HCT116 (cell line): ENCODE results near the gene WDR62. TPM values are rescaled to one million over a fixed set of nuclear protein-coding genes. Genes with fewer than 3 reads are reported as not detected.

Experiments
- ATAC-seq: fragments of 200-7000 bp; cut with Tn5 transposase; 2 replicates; pipeline ENCODE4 v1.9.1; 2020; ENCODE audit warnings: mild to moderate bottlenecking, moderate library complexity
- BruUV-seq: library from RNA; stranded (reverse); fragments of 400-500 nt; replicated peaks from 2 replicates; lab custom pipeline; 2021; lab: Mats Ljungman, UMichigan
- CTCF ChIA-PET: fragments of 300-600 bp; sonication (Branson Sonifier 250); formaldehyde crosslinking; loops from one replicate; lab custom pipeline; 2021; ENCODE audit warnings: antibody characterized with exemption; lab: Charles Lee
- POLR2A ChIA-PET: fragments of 300-600, 350-600 bp; sonication (Branson Sonifier 250); formaldehyde crosslinking; loops from one replicate; lab custom pipeline; 2021; ENCODE audit warnings: antibody characterized with exemption; lab: Charles Lee
- RAD21 ChIA-PET, 2 experiments: fragments of 300-600 bp; sonication (Branson Sonifier 250); formaldehyde crosslinking; loops; one replicate each; lab custom pipeline; 2023; ENCODE audit warnings: low total read pairs in 2 of 2; ENCODE audit not compliant: uncharacterized antibody in 2 of 2, unreplicated experiment in 2 of 2, low non-redundant PET in 1 of 2; lab: Charles Lee
- DNase-seq: peaks from one replicate; pipeline ENCODE4 v3.0.0-alpha.2; 2010; ENCODE audit warnings: low read depth, low spot score
- H2AFZ ChIP-seq: fragments of 200-600 bp; shearing (Covaris generic), sonication (generic); 2 replicates; pipeline ENCODE4 v1.6.1; 2017; ENCODE audit warnings: low read depth, mixed run types, mixed read lengths, antibody characterized with exemption, low read length; ENCODE audit not compliant: poor library complexity, severe bottlenecking
- H3K27ac ChIP-seq: 2 replicates; pipeline ENCODE4 v1.5.1; 2012; ENCODE audit warnings: low read depth, low read length
- H3K27me3 ChIP-seq: fragments of 200-600 bp; sonication (generic); 2 replicates; pipeline ENCODE4 v1.6.1; 2016; ENCODE audit warnings: mixed run types, low read length, mixed read lengths; ENCODE audit not compliant: insufficient read depth
- H3K36me3 ChIP-seq, 2 experiments: fragments of 200-500 bp in 1 of 2; fragments of 200-600 bp in 1 of 2; sonication (Bioruptor generic) in 1 of 2; sonication (generic) in 1 of 2; 2 replicates each; pipeline versions ENCODE4 v1.5.1 to v1.6.1; 2014 to 2016; ENCODE audit warnings: low read length in 2 of 2, inconsistent platforms in 1 of 2, mixed read lengths in 1 of 2, mixed run types in 1 of 2; ENCODE audit not compliant: insufficient read depth in 2 of 2, control insufficient read depth in 1 of 2
- H3K4me1 ChIP-seq, 2 experiments: fragments of 200-600 bp in 1 of 2; sonication (generic) in 1 of 2; 2 replicates each; pipeline versions ENCODE4 v1.5.1 to v1.6.1; 2012 to 2017; ENCODE audit warnings: low read length in 2 of 2, inconsistent platforms in 1 of 2, mild to moderate bottlenecking in 1 of 2, mixed read lengths in 1 of 2, mixed run types in 1 of 2, moderate library complexity in 1 of 2; ENCODE audit not compliant: insufficient read depth in 2 of 2, control insufficient read depth in 1 of 2
- H3K4me2 ChIP-seq: fragments of 200-600 bp; sonication (generic); 2 replicates; pipeline ENCODE4 v1.6.1; 2017; ENCODE audit warnings: mixed run types, low read length, mixed read lengths
- H3K4me3 ChIP-seq, 2 experiments: fragments of 200-600 bp in 1 of 2; sonication (generic) in 1 of 2; replicated peaks in 1 of 2; 2 replicates each; pipeline ENCODE4 v1.5.1; 2011 to 2016; ENCODE audit warnings: low read length in 2 of 2, control low read depth in 1 of 2, low read depth in 1 of 2, mild to moderate bottlenecking in 1 of 2, mixed read lengths in 1 of 2, mixed run types in 1 of 2
- H3K79me2 ChIP-seq: fragments of 200-600 bp; sonication (generic); 2 replicates; pipeline ENCODE4 v1.6.1; 2017; ENCODE audit warnings: mild to moderate bottlenecking, mixed run types, low read length, moderate library complexity, mixed read lengths; ENCODE audit not compliant: insufficient read depth
- H3K9ac ChIP-seq: fragments of 200-600 bp; sonication (generic); 2 replicates; pipeline ENCODE4 v1.6.1; 2016; ENCODE audit warnings: low read length, mixed read lengths
- H3K9me2 ChIP-seq: fragments of 200-600 bp; sonication (generic), shearing (Covaris generic); 2 replicates; pipeline ENCODE4 v1.6.1; 2017; ENCODE audit warnings: mixed run types, mild to moderate bottlenecking, moderate library complexity; ENCODE audit not compliant: insufficient read depth
- H3K9me3 ChIP-seq, 2 experiments: fragments of 200-500 bp in 1 of 2; fragments of 200-600 bp in 1 of 2; sonication (Bioruptor generic) in 1 of 2; sonication (generic) in 1 of 2; 2 replicates each; pipeline ENCODE4 v1.6.1; 2014 to 2017; ENCODE audit warnings: low read length in 2 of 2, mixed read lengths in 2 of 2, inconsistent platforms in 1 of 2, low read depth in 1 of 2, mild to moderate bottlenecking in 1 of 2, mixed run types in 1 of 2, moderate library complexity in 1 of 2; ENCODE audit not compliant: control insufficient read depth in 1 of 2, insufficient read depth in 1 of 2
- H4K20me1 ChIP-seq: fragments of 200-600 bp; sonication (generic), shearing (Covaris generic); 2 replicates; pipeline ENCODE4 v1.6.1; 2017; ENCODE audit warnings: mixed run types, mild to moderate bottlenecking, moderate library complexity; ENCODE audit not compliant: insufficient read depth
- CBX3 ChIP-seq: IDR thresholded peaks from 2 replicates; pipeline ENCODE4 v1.6.1; 2012; ENCODE audit warnings: low read depth
- CTCF ChIP-seq, 3 experiments: fragments of 200-600 bp in 1 of 3; sonication (generic) in 1 of 3; IDR thresholded peaks in 2 of 3; conservative IDR thresholded peaks in 1 of 3; 2 replicates each; pipeline ENCODE4 v1.5.1; 2012 to 2017; ENCODE audit warnings: low read depth in 2 of 3, low read length in 2 of 3, antibody characterized with exemption in 1 of 3, borderline replicate concordance in 1 of 3, control low read depth in 1 of 3, mild to moderate bottlenecking in 1 of 3, mixed read lengths in 1 of 3, mixed run types in 1 of 3, moderate library complexity in 1 of 3; ENCODE audit not compliant: insufficient read depth in 1 of 3
- EGR1 ChIP-seq: IDR thresholded peaks from 2 replicates; pipeline ENCODE4 v1.6.1; 2012; ENCODE audit warnings: low read depth
- EZH2phosphoT487 ChIP-seq: fragments of 200-600 bp; IDR thresholded peaks from 2 replicates; pipeline ENCODE4 v1.6.1; 2018; ENCODE audit warnings: antibody characterized with exemption, borderline replicate concordance
- FOSL1 ChIP-seq: IDR thresholded peaks from 2 replicates; pipeline ENCODE4 v1.6.1; 2012; ENCODE audit warnings: low read depth
- JUND ChIP-seq: IDR thresholded peaks from 2 replicates; pipeline ENCODE4 v1.6.1; 2012
- MAX ChIP-seq: IDR thresholded peaks from 2 replicates; pipeline ENCODE4 v1.6.1; 2012
- RAD21 ChIP-seq: IDR thresholded peaks from 2 replicates; pipeline ENCODE4 v1.6.1; 2012; ENCODE audit warnings: low read depth, mild to moderate bottlenecking
- REST ChIP-seq: IDR thresholded peaks from 2 replicates; pipeline ENCODE4 v1.6.1; 2012; ENCODE audit warnings: low read depth
- SIN3A ChIP-seq: IDR thresholded peaks from 2 replicates; pipeline ENCODE4 v1.6.1; 2012; ENCODE audit warnings: low read depth
- SRF ChIP-seq: IDR thresholded peaks from 2 replicates; pipeline ENCODE4 v1.6.1; 2012; ENCODE audit warnings: low read depth
- TCF7L2 ChIP-seq: IDR thresholded peaks from 2 replicates; pipeline ENCODE4 v1.7.0; 2011; ENCODE audit warnings: borderline replicate concordance, inconsistent platforms; ENCODE audit not compliant: insufficient read depth, insufficient read length; ENCODE audit errors: extremely low read depth
- YY1 ChIP-seq: IDR thresholded peaks from 2 replicates; pipeline ENCODE4 v1.6.1; 2011; ENCODE audit warnings: low read length, low read depth, moderate library complexity, mild to moderate bottlenecking; ENCODE audit not compliant: insufficient replicate concordance; ENCODE audit errors: extremely low read depth
- ZNF274 ChIP-seq: fragments of 200-500 bp; sonication (Bioruptor generic); IDR thresholded peaks from 2 replicates; pipeline ENCODE4 v1.6.1; 2014; ENCODE audit warnings: mild to moderate bottlenecking, low read depth, low read length, inconsistent platforms
- intact Hi-C: fragments of 100-400 bp; cut with micrococcal nuclease; formaldehyde crosslinking; loops from 2 replicates; pipeline ENCODE4 v1.10.0; 2022
- total RNA-seq: library from RNA; stranded (reverse); gene quantifications from one replicate; pipeline ENCODE4 v1.2.1, GENCODE V29; 2021; ENCODE audit not compliant: unreplicated experiment

WDR62 gene
- total RNA-seq, 1 experiment from 2014 or later = 17.0 TPM

- TF ChIP-seq YY1 (no peak), ZNF274 (no peak), SIN3A (no peak), CBX3 (no peak), FOSL1 (no peak)
- Histone ChIP-seq H2AFZ (no peak within 1 kb of the TSS), H3K4me1 (peaks cover 0 to 14% of the 10 kb centered on the region in 2 experiments; a peak in 1 of 4 replicates), H3K9ac (no peak within 1 kb of the TSS), H3K27ac (no peak within 1 kb of the TSS), H3K4me2 (no peak within 1 kb of the TSS), H4K20me1 (no peaks in the 10 kb centered on the region), H3K36me3 (peaks cover 6 to 9% of the 10 kb centered on the region in 2 experiments; a peak in 3 of 4 replicates), H3K27me3 (no peaks in the 10 kb centered on the region), H3K79me2 (peaks cover 19% of the 10 kb centered on the region), H3K4me3 (no peak within 1 kb of the TSS), H3K9me2 (no peaks in the 10 kb centered on the region), H3K9me3 (no peaks in the 10 kb centered on the region)
- CTCF ChIA-PET = no interaction called here
- RAD21 ChIA-PET = no interaction called here
- intact Hi-C loops = loop anchor here (10.0 kb wide), 1 partner anchor 106 kb away; the partner anchor contains the start of gene SYNE4
- ATAC-seq (no peak), DNase-seq (no peak)
- POLR2A ChIA-PET = no interaction called here
- no TSS peak for BruUV-seq
Measured at GRCh38 chr19:36110487-36111199, 55.9 kb downstream of the WDR62 start, which contains the start of gene OVOL3. OVOL3 (plus strand) TSS chr19:36111143; CDS start chr19:36111203, 60 bp downstream.

GRCh38 chr19:36111200-36111539 is 56.5 kb downstream of the WDR62 start:
- Histone ChIP-seq H3K79me2 (peaks cover 24% of the 10 kb centered on the region), H3K36me3 (peaks cover 6 to 9% of the 10 kb centered on the region in 2 experiments; a peak in 3 of 4 replicates), H3K9me3 (no peaks in the 10 kb centered on the region), H3K9ac (no peak overlapping the region), H3K4me3 (no peak overlapping the region), H3K4me2 (no peak overlapping the region), H3K9me2 (no peaks in the 10 kb centered on the region), H4K20me1 (no peaks in the 10 kb centered on the region), H2AFZ (no peak overlapping the region), H3K27ac (no peak overlapping the region), H3K27me3 (no peaks in the 10 kb centered on the region), H3K4me1 (peaks cover 2 to 19% of the 10 kb centered on the region in 2 experiments; a peak in 3 of 4 replicates)
- no TSS peak for BruUV-seq
- ChIA-PET CTCF (no interaction called here), POLR2A (no interaction called here), RAD21 (no interaction called here)
- intact Hi-C loops = loop anchor here (10.0 kb wide), 1 partner anchor 106 kb away; the partner anchor contains the start of gene SYNE4
- ATAC-seq (no peak), DNase-seq (no peak)
- TF ChIP-seq SRF (no peak), CTCF (IDR thresholded peaks at IDR 0.05 in 2 of 3, conservative IDR thresholded peaks at IDR 0.05 in 1 of 3; ENCODE audit: borderline replicate concordance in 1 of 3, insufficient read depth in 1 of 3, low read depth in 2 of 3, low read length in 2 of 3) (no peak), MAX (no peak), TCF7L2 (no peak), EZH2phosphoT487 (no peak), JUND (no peak), REST (no peak), YY1 (no peak), RAD21 (no peak), EGR1 (no peak), ZNF274 (no peak)
